Measurements from ENCODE around the gene KLK13.

DNA sequence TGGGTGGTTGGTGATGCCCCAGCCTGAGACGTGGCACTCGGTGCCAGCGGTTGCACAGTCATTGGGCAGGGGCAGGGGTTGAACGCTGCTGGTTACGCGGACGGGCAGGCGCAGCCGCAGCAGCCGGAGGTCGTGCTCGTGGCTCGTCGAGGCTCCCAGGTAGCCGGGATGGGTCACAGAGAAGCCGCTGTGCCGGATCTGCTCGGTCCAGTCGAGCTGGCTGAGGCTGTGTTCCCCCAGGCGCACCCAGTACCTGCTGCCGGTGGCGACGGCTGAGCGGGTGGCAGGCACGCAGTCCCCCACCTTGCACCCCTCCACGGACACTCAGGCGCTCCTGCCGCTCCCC lies 33.0 kb downstream of the KLK13 start:
- TF ChIP-seq YY1 (IDR thresholded peaks at IDR 0.05; ENCODE audit: low read depth) = no peak
- no peak for TF ChIP-seq TEAD4 (IDR thresholded peaks at IDR 0.05)
- no peak for TF ChIP-seq EGR1 (IDR thresholded peaks at IDR 0.05)
- TF ChIP-seq, protein P1, sequence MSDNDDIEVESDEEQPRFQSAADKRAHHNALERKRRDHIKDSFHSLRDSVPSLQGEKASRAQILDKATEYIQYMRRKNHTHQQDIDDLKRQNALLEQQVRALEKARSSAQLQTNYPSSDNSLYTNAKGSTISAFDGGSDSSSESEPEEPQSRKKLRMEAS (IDR thresholded peaks at IDR 0.05) = no peak
- no peak for TF ChIP-seq TAF1 (IDR thresholded peaks at IDR 0.05; ENCODE audit: low read depth)
- TF ChIP-seq, protein P2, sequence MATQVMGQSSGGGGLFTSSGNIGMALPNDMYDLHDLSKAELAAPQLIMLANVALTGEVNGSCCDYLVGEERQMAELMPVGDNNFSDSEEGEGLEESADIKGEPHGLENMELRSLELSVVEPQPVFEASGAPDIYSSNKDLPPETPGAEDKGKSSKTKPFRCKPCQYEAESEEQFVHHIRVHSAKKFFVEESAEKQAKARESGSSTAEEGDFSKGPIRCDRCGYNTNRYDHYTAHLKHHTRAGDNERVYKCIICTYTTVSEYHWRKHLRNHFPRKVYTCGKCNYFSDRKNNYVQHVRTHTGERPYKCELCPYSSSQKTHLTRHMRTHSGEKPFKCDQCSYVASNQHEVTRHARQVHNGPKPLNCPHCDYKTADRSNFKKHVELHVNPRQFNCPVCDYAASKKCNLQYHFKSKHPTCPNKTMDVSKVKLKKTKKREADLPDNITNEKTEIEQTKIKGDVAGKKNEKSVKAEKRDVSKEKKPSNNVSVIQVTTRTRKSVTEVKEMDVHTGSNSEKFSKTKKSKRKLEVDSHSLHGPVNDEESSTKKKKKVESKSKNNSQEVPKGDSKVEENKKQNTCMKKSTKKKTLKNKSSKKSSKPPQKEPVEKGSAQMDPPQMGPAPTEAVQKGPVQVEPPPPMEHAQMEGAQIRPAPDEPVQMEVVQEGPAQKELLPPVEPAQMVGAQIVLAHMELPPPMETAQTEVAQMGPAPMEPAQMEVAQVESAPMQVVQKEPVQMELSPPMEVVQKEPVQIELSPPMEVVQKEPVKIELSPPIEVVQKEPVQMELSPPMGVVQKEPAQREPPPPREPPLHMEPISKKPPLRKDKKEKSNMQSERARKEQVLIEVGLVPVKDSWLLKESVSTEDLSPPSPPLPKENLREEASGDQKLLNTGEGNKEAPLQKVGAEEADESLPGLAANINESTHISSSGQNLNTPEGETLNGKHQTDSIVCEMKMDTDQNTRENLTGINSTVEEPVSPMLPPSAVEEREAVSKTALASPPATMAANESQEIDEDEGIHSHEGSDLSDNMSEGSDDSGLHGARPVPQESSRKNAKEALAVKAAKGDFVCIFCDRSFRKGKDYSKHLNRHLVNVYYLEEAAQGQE (IDR thresholded peaks at IDR 0.05; ENCODE audit: low read depth) = no peak
- TF ChIP-seq FOXM1 (IDR thresholded peaks at IDR 0.05; ENCODE audit: borderline replicate concordance, low read depth) = no peak
- TF ChIP-seq EP300 (IDR thresholded peaks at IDR 0.05; ENCODE audit: borderline replicate concordance) = no peak
- TF ChIP-seq CEBPB (IDR thresholded peaks at IDR 0.05) = no peak
- TF ChIP-seq CREB1 (IDR thresholded peaks at IDR 0.05; ENCODE audit: low read depth) = no peak
- TF ChIP-seq NFIC (IDR thresholded peaks at IDR 0.05) = no peak
- no peak for TF ChIP-seq RAD21 (IDR thresholded peaks at IDR 0.05; ENCODE audit: low read depth)
- no peak for TF ChIP-seq ZBTB7A (IDR thresholded peaks at IDR 0.05; ENCODE audit: low read depth)
